Choroid plexus epithelial cell (primary cell): ENCODE results near the gene LPP.

Experiments
- DNase-seq: peaks from one replicate; pipeline ENCODE4 v3.0.0-alpha.2; 2010; ENCODE audit warnings: low read depth
- H3K4me3 ChIP-seq: 2 replicates; pipeline ENCODE4 v1.5.1; 2011; ENCODE audit warnings: low read depth, mild to moderate bottlenecking, control low read depth, low read length, moderate library complexity
- CTCF ChIP-seq: conservative IDR thresholded peaks from 2 replicates; pipeline ENCODE4 v1.5.1; 2011; ENCODE audit warnings: low read depth, mild to moderate bottlenecking, control low read depth, inconsistent platforms, low read length, moderate library complexity

LPP gene

GRCh38 chr3:188505151-188505550, 351.2 kb downstream of the LPP start:
- no peak overlapping the region for H3K4me3 ChIP-seq
- DNase-seq = no peak
- no peak for TF ChIP-seq CTCF

GRCh38 chr3:188505911-188506310, 352.0 kb downstream of the LPP start:
- no peak for DNase-seq
- no peak overlapping the region for H3K4me3 ChIP-seq

GRCh38 chr3:188506446-188506845, 352.5 kb downstream of the LPP start:
- no peak for TF ChIP-seq CTCF
- no peak for DNase-seq
- H3K4me3 ChIP-seq = no peak overlapping the region

More at GRCh38 chr3:188505911-188506310, 352.0 kb downstream of the LPP start:
- TF ChIP-seq CTCF = no peak

- peak; percentile 98 for DNase-seq
- TF ChIP-seq CTCF = no peak
- H3K4me3 ChIP-seq = no peak overlapping the region
Measured at GRCh38 chr3:188507244-188507720, 353.3 kb downstream of the LPP start.

GRCh38 chr3:188508454-188508853, 354.5 kb downstream of the LPP start:
- no peak overlapping the region for H3K4me3 ChIP-seq
- TF ChIP-seq CTCF = no peak
- no peak for DNase-seq

- H3K4me3 ChIP-seq = no peak overlapping the region
- DNase-seq = no peak
- no peak for TF ChIP-seq CTCF
Measured at GRCh38 chr3:188509316-188509715, 355.4 kb downstream of the LPP start.

- no peak overlapping the region for H3K4me3 ChIP-seq
- TF ChIP-seq CTCF = no peak
- DNase-seq = peak; percentile 90
Measured at GRCh38 chr3:188510366-188510765, 356.4 kb downstream of the LPP start.
